ENCODE measurements around the gene IQSEC2. TPM values are rescaled to one million over a fixed set of nuclear protein-coding genes. Genes with fewer than 3 reads are reported as not detected.

IQSEC2 gene
- total and polyA plus RNA-seq, 2 of the 13 experiments (the other 11 are each of a cell fraction or from before 2014, with no cell fraction given), result 0.13 to 0.21 TPM

GRCh38 chrX:53250556-53250955 lies 30.8 kb downstream of the IQSEC2 start:
- POLR2A ChIA-PET, result no interaction called here
- DNase-seq (ENCODE audit: low spot score) (no peak), ATAC-seq (no peak), FAIRE-seq (no peak)
- in situ Hi-C loops (cut with HindIII; ENCODE audit: extremely low pct_ligation_motif_present, low pct_unique_long_range_greater_than_20kb) (no loop called here), intact Hi-C loops (cut with micrococcal nuclease; ENCODE audit: unreplicated experiment) (no loop called here)
- Histone ChIP-seq H3K27ac (ENCODE audit: extremely low read length, insufficient read depth, low read length) (no peak overlapping the region), H3K9me3 (ENCODE audit: low read length) (no peaks in the 10 kb centered on the region), H3K9ac (ENCODE audit: insufficient read depth, low read depth, low read length) (no peak overlapping the region), H3K4me2 (ENCODE audit: low read depth, low read length) (no peak overlapping the region), H3K4me1 (ENCODE audit: insufficient read depth, low read length) (no peaks in the 10 kb centered on the region), H3K27me3 (ENCODE audit: control insufficient read depth in 1 of 2, insufficient read depth in 2 of 2, low read length in 2 of 2) (no peaks in the 10 kb centered on the region), H2AFZ (ENCODE audit: low read length) (no peak overlapping the region), H3K36me3 (replicated peaks in 1 of 2; ENCODE audit: control insufficient read depth in 1 of 2, insufficient read depth in 2 of 2, low read length in 2 of 2) (no peaks in the 10 kb centered on the region), H3K4me3 (replicated peaks in 1 of 3; ENCODE audit: insufficient read depth in 1 of 3, low read depth in 2 of 3, low read length in 3 of 3) (no peak overlapping the region), H3K79me2 (ENCODE audit: insufficient read depth, low read length) (no peaks in the 10 kb centered on the region), H4K20me1 (ENCODE audit: insufficient read depth, low read length) (no peaks in the 10 kb centered on the region)
- WGBS (ENCODE audit: low lambda C conversion rate), result no CpG with 5 or more reads among the region's 19 CpGs
- CTCF ChIA-PET (ENCODE audit: low intra/inter-chr PET ratio, low total read pairs), result no interaction called here
- BruUV-seq (replicated peaks), result no TSS peak
- TF ChIP-seq BRCA1 (CRISPR knock-in tag; IDR thresholded peaks at IDR 0.05) (no peak), ZNF230 (CRISPR knock-in tag; IDR thresholded peaks at IDR 0.05) (no peak), MTF1 (CRISPR knock-in tag; IDR thresholded peaks at IDR 0.05) (no peak), TP53 (CRISPR knock-in tag; conservative IDR thresholded peaks at IDR 0.05) (no peak), CREB3 (CRISPR knock-in tag; IDR thresholded peaks at IDR 0.05) (no peak), ZBTB8A (CRISPR knock-in tag; IDR thresholded peaks at IDR 0.05; ENCODE audit: borderline replicate concordance, low read depth) (no peak), EZH2 (conservative IDR thresholded peaks at IDR 0.05; ENCODE audit: low read depth, low read length) (no peak)
- TF ChIP-seq, protein P1, sequence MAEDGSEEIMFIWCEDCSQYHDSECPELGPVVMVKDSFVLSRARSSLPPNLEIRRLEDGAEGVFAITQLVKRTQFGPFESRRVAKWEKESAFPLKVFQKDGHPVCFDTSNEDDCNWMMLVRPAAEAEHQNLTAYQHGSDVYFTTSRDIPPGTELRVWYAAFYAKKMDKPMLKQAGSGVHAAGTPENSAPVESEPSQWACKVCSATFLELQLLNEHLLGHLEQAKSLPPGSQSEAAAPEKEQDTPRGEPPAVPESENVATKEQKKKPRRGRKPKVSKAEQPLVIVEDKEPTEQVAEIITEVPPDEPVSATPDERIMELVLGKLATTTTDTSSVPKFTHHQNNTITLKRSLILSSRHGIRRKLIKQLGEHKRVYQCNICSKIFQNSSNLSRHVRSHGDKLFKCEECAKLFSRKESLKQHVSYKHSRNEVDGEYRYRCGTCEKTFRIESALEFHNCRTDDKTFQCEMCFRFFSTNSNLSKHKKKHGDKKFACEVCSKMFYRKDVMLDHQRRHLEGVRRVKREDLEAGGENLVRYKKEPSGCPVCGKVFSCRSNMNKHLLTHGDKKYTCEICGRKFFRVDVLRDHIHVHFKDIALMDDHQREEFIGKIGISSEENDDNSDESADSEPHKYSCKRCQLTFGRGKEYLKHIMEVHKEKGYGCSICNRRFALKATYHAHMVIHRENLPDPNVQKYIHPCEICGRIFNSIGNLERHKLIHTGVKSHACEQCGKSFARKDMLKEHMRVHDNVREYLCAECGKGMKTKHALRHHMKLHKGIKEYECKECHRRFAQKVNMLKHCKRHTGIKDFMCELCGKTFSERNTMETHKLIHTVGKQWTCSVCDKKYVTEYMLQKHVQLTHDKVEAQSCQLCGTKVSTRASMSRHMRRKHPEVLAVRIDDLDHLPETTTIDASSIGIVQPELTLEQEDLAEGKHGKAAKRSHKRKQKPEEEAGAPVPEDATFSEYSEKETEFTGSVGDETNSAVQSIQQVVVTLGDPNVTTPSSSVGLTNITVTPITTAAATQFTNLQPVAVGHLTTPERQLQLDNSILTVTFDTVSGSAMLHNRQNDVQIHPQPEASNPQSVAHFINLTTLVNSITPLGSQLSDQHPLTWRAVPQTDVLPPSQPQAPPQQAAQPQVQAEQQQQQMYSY (CRISPR knock-in tag; IDR thresholded peaks at IDR 0.05), result no peak
- TF ChIP-seq, protein P2, sequence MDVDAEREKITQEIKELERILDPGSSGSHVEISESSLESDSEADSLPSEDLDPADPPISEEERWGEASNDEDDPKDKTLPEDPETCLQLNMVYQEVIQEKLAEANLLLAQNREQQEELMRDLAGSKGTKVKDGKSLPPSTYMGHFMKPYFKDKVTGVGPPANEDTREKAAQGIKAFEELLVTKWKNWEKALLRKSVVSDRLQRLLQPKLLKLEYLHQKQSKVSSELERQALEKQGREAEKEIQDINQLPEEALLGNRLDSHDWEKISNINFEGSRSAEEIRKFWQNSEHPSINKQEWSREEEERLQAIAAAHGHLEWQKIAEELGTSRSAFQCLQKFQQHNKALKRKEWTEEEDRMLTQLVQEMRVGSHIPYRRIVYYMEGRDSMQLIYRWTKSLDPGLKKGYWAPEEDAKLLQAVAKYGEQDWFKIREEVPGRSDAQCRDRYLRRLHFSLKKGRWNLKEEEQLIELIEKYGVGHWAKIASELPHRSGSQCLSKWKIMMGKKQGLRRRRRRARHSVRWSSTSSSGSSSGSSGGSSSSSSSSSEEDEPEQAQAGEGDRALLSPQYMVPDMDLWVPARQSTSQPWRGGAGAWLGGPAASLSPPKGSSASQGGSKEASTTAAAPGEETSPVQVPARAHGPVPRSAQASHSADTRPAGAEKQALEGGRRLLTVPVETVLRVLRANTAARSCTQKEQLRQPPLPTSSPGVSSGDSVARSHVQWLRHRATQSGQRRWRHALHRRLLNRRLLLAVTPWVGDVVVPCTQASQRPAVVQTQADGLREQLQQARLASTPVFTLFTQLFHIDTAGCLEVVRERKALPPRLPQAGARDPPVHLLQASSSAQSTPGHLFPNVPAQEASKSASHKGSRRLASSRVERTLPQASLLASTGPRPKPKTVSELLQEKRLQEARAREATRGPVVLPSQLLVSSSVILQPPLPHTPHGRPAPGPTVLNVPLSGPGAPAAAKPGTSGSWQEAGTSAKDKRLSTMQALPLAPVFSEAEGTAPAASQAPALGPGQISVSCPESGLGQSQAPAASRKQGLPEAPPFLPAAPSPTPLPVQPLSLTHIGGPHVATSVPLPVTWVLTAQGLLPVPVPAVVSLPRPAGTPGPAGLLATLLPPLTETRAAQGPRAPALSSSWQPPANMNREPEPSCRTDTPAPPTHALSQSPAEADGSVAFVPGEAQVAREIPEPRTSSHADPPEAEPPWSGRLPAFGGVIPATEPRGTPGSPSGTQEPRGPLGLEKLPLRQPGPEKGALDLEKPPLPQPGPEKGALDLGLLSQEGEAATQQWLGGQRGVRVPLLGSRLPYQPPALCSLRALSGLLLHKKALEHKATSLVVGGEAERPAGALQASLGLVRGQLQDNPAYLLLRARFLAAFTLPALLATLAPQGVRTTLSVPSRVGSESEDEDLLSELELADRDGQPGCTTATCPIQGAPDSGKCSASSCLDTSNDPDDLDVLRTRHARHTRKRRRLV (CRISPR knock-in tag; IDR thresholded peaks at IDR 0.05), result no peak
